Esophagus muscularis mucosa (tissue), 4 donors: ENCODE measurements around the gene TTLL1. TPM values are rescaled to one million over a fixed set of nuclear protein-coding genes. Genes with fewer than 3 reads are reported as not detected.

Source experiments
- DNase-seq: peaks from one replicate; pipeline ENCODE4 v3.0.0-alpha.2; 2017; ENCODE audit errors: extremely low spot score
- H3K27ac ChIP-seq, 4 donors: fragments of 200-600 bp; sonication (generic); replicated peaks in 1 of 4; 1 replicate in 3 of 4; 2 replicates in 1 of 4; pipeline ENCODE4 v1.5.1; 2016 to 2019; ENCODE audit warnings: mild to moderate bottlenecking in 1 of 4
- H3K27me3 ChIP-seq, 4 donors: fragments of 200-600 bp; sonication (generic); one replicate each; pipeline versions ENCODE4 v1.5.1 to v1.6.0; 2016 to 2019
- H3K36me3 ChIP-seq, 4 donors: fragments of 200-600 bp; sonication (generic); one replicate each; pipeline ENCODE4 v1.5.1; 2016 to 2019
- H3K4me1 ChIP-seq, 4 donors: fragments of 200-600 bp; sonication (generic); one replicate each; pipeline ENCODE4 v1.5.1; 2016 to 2019
- H3K4me3 ChIP-seq, 4 donors: fragments of 200-600 bp; sonication (generic); 1 replicate in 2 of 4; 2 replicates in 2 of 4; pipeline ENCODE4 v1.5.1; 2016 to 2019; ENCODE audit warnings: mild to moderate bottlenecking in 4 of 4, moderate library complexity in 1 of 4
- H3K9me3 ChIP-seq, 4 donors: fragments of 200-600 bp; sonication (generic); 1 replicate in 3 of 4; 2 replicates in 1 of 4; pipeline ENCODE4 v1.5.1; 2016 to 2019
- CTCF ChIP-seq, 3 experiments: fragments of 200-600 bp in 2 of 3; fragments of 450-650 bp in 1 of 3; sonication (generic) in 2 of 3; IDR thresholded peaks; one replicate each; pipeline ENCODE4 v1.5.1; 2017 to 2019; ENCODE audit warnings: antibody characterized with exemption in 3 of 3, mild to moderate bottlenecking in 2 of 3, moderate library complexity in 1 of 3
- EP300 ChIP-seq: sonication (generic); formaldehyde crosslinking; IDR thresholded peaks from one replicate; pipeline ENCODE4 v1.6.1; 2017; ENCODE audit warnings: antibody characterized with exemption
- POLR2A ChIP-seq: fragments of 450-650 bp; IDR thresholded peaks from one replicate; pipeline ENCODE4 v1.6.1; 2017; ENCODE audit warnings: antibody characterized with exemption, moderate library complexity, mild to moderate bottlenecking, low read depth
- POLR2AphosphoS5 ChIP-seq, 2 donors: sonication (generic); formaldehyde crosslinking; IDR thresholded peaks; one replicate each; pipeline ENCODE4 v1.6.1; 2017; ENCODE audit warnings: antibody characterized with exemption in 2 of 2
- WGBS: methylation state at CpG from one replicate; pipeline ENCODE4 v1.1.5; 2018; 5-methylcytosine and 5-hydroxymethylcytosine counted together
- intact Hi-C: fragments of 100-400 bp; cut with DNase I; formaldehyde crosslinking; loops from one replicate; pipeline ENCODE4 v1.15.1; 2023
- total RNA-seq, 4 donors: library from RNA; depleted of rRNA; stranded (reverse); fragments of >200 nt; gene quantifications; one replicate each; pipeline versions ENCODE4 v1.1.0 to v1.2.1, GENCODE V29; 2016

TTLL1 gene
- total RNA-seq, 4 donors from 2014 or later: 2.8 to 7.3 (median 4.1) TPM

- Histone ChIP-seq H3K4me1 (peaks cover 5 to 8% (median 7%) of the 10 kb centered on the region in 4 donors), H3K27ac (no peak overlapping the region), H3K36me3 (no peaks in the 10 kb centered on the region), H3K27me3 (no peaks in the 10 kb centered on the region), H3K9me3 (peaks cover 0 to 8% (median 6%) of the 10 kb centered on the region in 4 donors), H3K4me3 (no peak overlapping the region)
- no peak for TF ChIP-seq POLR2A
- no peak for TF ChIP-seq POLR2AphosphoS5 (IDR thresholded peaks at IDR 0.05)
- TF ChIP-seq EP300: no peak
- TF ChIP-seq CTCF (IDR thresholded peaks at IDR 0.05): no peak
- WGBS: 75% methylated on average over 4 of the region's 4 CpGs
- intact Hi-C loops: no loop called here
- DNase-seq: no peak
Observed at GRCh38 chr22:43094551-43094950, 5.4 kb upstream of the TTLL1 start.

GRCh38 chr22:43094085-43094484 lies 4.9 kb upstream of the TTLL1 start:
- H3K4me1 ChIP-seq: peaks cover 9 to 11% (median 10%) of the 10 kb centered on the region in 4 donors
- peaks cover 0 to 8% (median 6%) of the 10 kb centered on the region in 4 donors for H3K9me3 ChIP-seq
- H3K27ac ChIP-seq: no peak overlapping the region
- H3K36me3 ChIP-seq: no peaks in the 10 kb centered on the region
- no peak for TF ChIP-seq POLR2A
- TF ChIP-seq CTCF (IDR thresholded peaks at IDR 0.05): no peak
- TF ChIP-seq EP300: no peak
- TF ChIP-seq POLR2AphosphoS5 (IDR thresholded peaks at IDR 0.05): no peak
- WGBS: 66% methylated on average over 7 of the region's 7 CpGs
- DNase-seq: no peak
- intact Hi-C loops: no loop called here
- H3K4me3 ChIP-seq: no peak overlapping the region
- H3K27me3 ChIP-seq: no peaks in the 10 kb centered on the region

GRCh38 chr22:43092085-43092484 lies 2.9 kb upstream of the TTLL1 start:
- no peaks in the 10 kb centered on the region for H3K27me3 ChIP-seq
- WGBS: 71% methylated on average over 9 of the region's 9 CpGs
- peaks cover 0 to 8% (median 6%) of the 10 kb centered on the region in 4 donors for H3K9me3 ChIP-seq
- H3K36me3 ChIP-seq: no peaks in the 10 kb centered on the region
- TF ChIP-seq EP300 (no peak), CTCF (IDR thresholded peaks at IDR 0.05) (no peak)
- H3K27ac ChIP-seq: no peak overlapping the region
- no peak overlapping the region for H3K4me3 ChIP-seq
- DNase-seq: no peak
- intact Hi-C loops: no loop called here
- H3K4me1 ChIP-seq: peaks cover 15 to 16% (median 16%) of the 10 kb centered on the region in 4 donors

GRCh38 chr22:43090130-43090789 lies 1.1 kb upstream of the TTLL1 start:
- no peaks in the 10 kb centered on the region for H3K27me3 ChIP-seq
- peak overlapping the region in 2 of 4 donors; percentile 50 to 74 for H3K27ac ChIP-seq
- TF ChIP-seq POLR2AphosphoS5 (IDR thresholded peaks at IDR 0.05) (no peak), CTCF (IDR thresholded peaks at IDR 0.05) (peak; percentile 21 to 42 (median 25))
- no peak for DNase-seq
- intact Hi-C loops: no loop called here
- H3K9me3 ChIP-seq: no peaks in the 10 kb centered on the region
- H3K36me3 ChIP-seq: peaks cover 0 to 6% (median 0%) of the 10 kb centered on the region in 4 donors
- H3K4me3 ChIP-seq: no peak overlapping the region
- 47% methylated on average over 6 of the region's 6 CpGs for WGBS
- peaks cover 15 to 16% (median 16%) of the 10 kb centered on the region in 4 donors for H3K4me1 ChIP-seq

GRCh38 chr22:43088627-43088983 lies 586 bp downstream of the TTLL1 start:
- peaks cover 12 to 16% (median 15%) of the 10 kb centered on the region in 4 donors for H3K4me1 ChIP-seq
- TF ChIP-seq POLR2A (no peak), CTCF (IDR thresholded peaks at IDR 0.05) (no peak), POLR2AphosphoS5 (IDR thresholded peaks at IDR 0.05) (no peak), EP300 (no peak)
- DNase-seq: no peak
- H3K27me3 ChIP-seq: no peaks in the 10 kb centered on the region
- WGBS: 55% methylated on average over 9 of the region's 9 CpGs
- H3K36me3 ChIP-seq: peaks cover 0 to 6% (median 0%) of the 10 kb centered on the region in 4 donors
- H3K4me3 ChIP-seq: peak overlapping the region; percentile 75 to 85 (median 81)
- intact Hi-C loops: no loop called here
- peak overlapping the region in 3 of 4 donors; percentile 56 to 74 (median 63) for H3K27ac ChIP-seq
- H3K9me3 ChIP-seq: no peaks in the 10 kb centered on the region
